HepG2 (cell line): ENCODE data around the gene HORMAD2. TPM values are rescaled to one million over a fixed set of nuclear protein-coding genes. Genes with fewer than 3 reads are reported as not detected.
A peak's percentile ranks its signal among the peaks of the same experiment; 100 is the strongest.

Experiments used
- E2F1 ChIP-seq: sonication (generic); formaldehyde crosslinking; IDR thresholded peaks from 2 replicates; pipeline ENCODE4 v1.5.0; 2020; ENCODE audit warnings: missing genetic modification reagents
- ETV5 ChIP-seq: IDR thresholded peaks from 2 replicates; pipeline ENCODE4 v1.6.1; 2018; ENCODE audit warnings: missing biosample characterization, missing genetic modification reagents, inconsistent platforms, borderline replicate concordance
- GABPB1 ChIP-seq: IDR thresholded peaks from 2 replicates; pipeline ENCODE4 v1.6.1; 2016; ENCODE audit warnings: mild to moderate bottlenecking, missing genetic modification reagents, moderate library complexity, missing compliant biosample characterization
- HES4 ChIP-seq: sonication (generic); formaldehyde crosslinking; IDR thresholded peaks from 2 replicates; pipeline ENCODE4 v1.9.0; 2021; ENCODE audit warnings: mild to moderate bottlenecking, missing genetic modification reagents, borderline replicate concordance
- HMG20B ChIP-seq: conservative IDR thresholded peaks from 2 replicates; pipeline ENCODE4 v1.6.1; 2016; ENCODE audit warnings: missing genetic modification reagents, missing compliant biosample characterization
- IRF2 ChIP-seq: IDR thresholded peaks from 2 replicates; pipeline ENCODE4 v1.6.1; 2018; ENCODE audit warnings: missing genetic modification reagents, missing compliant biosample characterization
- IRX3 ChIP-seq: sonication (generic); formaldehyde crosslinking; IDR thresholded peaks from 2 replicates; pipeline ENCODE4 v1.8.1; 2023; ENCODE audit warnings: mild to moderate bottlenecking, low read depth, missing genetic modification reagents, borderline replicate concordance
- KLF13 ChIP-seq: sonication (generic); formaldehyde crosslinking; IDR thresholded peaks from 2 replicates; pipeline ENCODE4 v1.4.0; 2020; ENCODE audit warnings: mild to moderate bottlenecking, missing genetic modification reagents
- MATR3 ChIP-seq: sonication (generic); formaldehyde crosslinking; IDR thresholded peaks from 2 replicates; pipeline ENCODE4 v1.4.0; 2020; ENCODE audit warnings: missing genetic modification reagents
- NFE2 ChIP-seq: sonication (generic); formaldehyde crosslinking; IDR thresholded peaks from 2 replicates; pipeline ENCODE4 v1.4.0; 2020; ENCODE audit warnings: missing genetic modification reagents
- SOX13 ChIP-seq, 3 experiments: fragments of 450-650 bp in 1 of 3; sonication (generic) in 1 of 3; formaldehyde crosslinking in 1 of 3; IDR thresholded peaks in 2 of 3; conservative IDR thresholded peaks in 1 of 3; 2 replicates each; pipeline versions ENCODE4 v1.5.0 to v1.6.1; 2016 to 2020; ENCODE audit warnings: antibody characterized with exemption in 1 of 3, mild to moderate bottlenecking in 1 of 3, missing compliant biosample characterization in 1 of 3, missing genetic modification reagents in 1 of 3, moderate library complexity in 1 of 3
- TBL1XR1 ChIP-seq: fragments of 150-350 bp; IDR thresholded peaks from 2 replicates; pipeline ENCODE4 v1.6.1; 2014; ENCODE audit warnings: borderline replicate concordance, low read length; ENCODE audit not compliant: partially characterized antibody
- WIZ ChIP-seq: sonication (generic); formaldehyde crosslinking; IDR thresholded peaks from 2 replicates; pipeline ENCODE4 v1.5.1; 2020; ENCODE audit warnings: mild to moderate bottlenecking, missing genetic modification reagents
- ZBTB21 ChIP-seq: sonication (generic); formaldehyde crosslinking; IDR thresholded peaks from 2 replicates; pipeline ENCODE4 v1.4.0; 2020; ENCODE audit warnings: missing genetic modification reagents
- ZNF276 ChIP-seq: sonication (generic); formaldehyde crosslinking; IDR thresholded peaks from 2 replicates; pipeline ENCODE4 v1.4.0; 2020; ENCODE audit warnings: mild to moderate bottlenecking, low read depth, missing genetic modification reagents
- ZNF292 ChIP-seq: sonication (generic); formaldehyde crosslinking; IDR thresholded peaks from 2 replicates; pipeline ENCODE4 v1.8.1; 2022; ENCODE audit warnings: mild to moderate bottlenecking, low read depth, missing genetic modification reagents, borderline replicate concordance
- ZNF432 ChIP-seq: sonication (generic); formaldehyde crosslinking; IDR thresholded peaks from 2 replicates; pipeline ENCODE4 v1.5.0; 2020; ENCODE audit warnings: missing genetic modification reagents, mild to moderate bottlenecking, borderline replicate concordance
- ZNF510 ChIP-seq: sonication (generic); formaldehyde crosslinking; IDR thresholded peaks from 2 replicates; pipeline ENCODE4 v1.4.0; 2020; ENCODE audit warnings: low read depth, mild to moderate bottlenecking, missing genetic modification reagents
- ZNF747 ChIP-seq: sonication (generic); formaldehyde crosslinking; IDR thresholded peaks from 2 replicates; pipeline ENCODE4 v1.8.1; 2023; ENCODE audit warnings: missing genetic modification reagents, mild to moderate bottlenecking, borderline replicate concordance
- ZNF768 ChIP-seq: sonication (generic); formaldehyde crosslinking; IDR thresholded peaks from 2 replicates; pipeline ENCODE4 v1.4.0; 2020; ENCODE audit warnings: missing genetic modification reagents
- ZNF776 ChIP-seq: sonication (generic); formaldehyde crosslinking; IDR thresholded peaks from 2 replicates; pipeline ENCODE4 v1.4.0; 2020; ENCODE audit warnings: mild to moderate bottlenecking, missing genetic modification reagents
- ZSCAN21 ChIP-seq: sonication (generic); formaldehyde crosslinking; IDR thresholded peaks from 2 replicates; pipeline ENCODE4 v1.8.0; 2022; ENCODE audit warnings: mild to moderate bottlenecking, missing genetic modification reagents, moderate library complexity, borderline replicate concordance
- polyA plus RNA-seq, 8 experiments: library from polyadenylated mRNA; depleted of rRNA in 3 of 8; stranded (reverse) in 7 of 8; unstranded in 1 of 8; fragments of >200 nt; fragmentation: Illumina TruSeq in 4 of 8; extraction: Trizol in 4 of 8; gene quantifications; 2 replicates each; pipeline versions ENCODE4 v1.2.1 to v1.2.3, GENCODE V29; 2011 to 2016; ENCODE audit warnings: low read depth in 4 of 8, missing spikeins in 1 of 8, mixed read lengths in 1 of 8; ENCODE audit not compliant: insufficient read depth in 1 of 8
- total RNA-seq, 5 experiments: library from RNA; depleted of rRNA; stranded (reverse); fragments of >200 nt; fragmentation: Illumina TruSeq; extraction: Trizol; gene quantifications; 2 replicates each; pipeline ENCODE4 v1.2.3, GENCODE V29; 2016; ENCODE audit warnings: low read depth in 1 of 5
- TF ChIP-seq, protein P1 (sequence below): sonication (generic); formaldehyde crosslinking; IDR thresholded peaks from 2 replicates; pipeline ENCODE4 v1.5.1; 2020; ENCODE audit warnings: mild to moderate bottlenecking, missing genetic modification reagents, borderline replicate concordance
- TF ChIP-seq, protein P2 (sequence below): sonication (generic); formaldehyde crosslinking; conservative IDR thresholded peaks from 2 replicates; pipeline ENCODE4 v1.8.0; 2022; ENCODE audit warnings: mild to moderate bottlenecking, moderate library complexity, missing genetic modification reagents

Gene HORMAD2
- total and polyA plus RNA-seq, 2 of the 13 experiments (the other 11 are each of a cell fraction or from before 2014, with no cell fraction given), result not detected

GRCh38 chr22:30226192-30226832 lies 146.0 kb downstream of the HORMAD2 start (continued):
- TF ChIP-seq WIZ (CRISPR knock-in tag) (no peak), KLF13 (no peak), MATR3 (CRISPR knock-in tag) (no peak), HMG20B (no peak), NFE2 (CRISPR knock-in tag) (no peak), E2F1 (CRISPR knock-in tag) (no peak), ETV5 (CRISPR knock-in tag) (peak; percentile 65; the same call in 1 of the 2 replicates), IRF2 (CRISPR knock-in tag) (no peak), ZNF747 (no peak), HES4 (no peak), TBL1XR1 (no peak), GABPB1 (CRISPR knock-in tag) (peak; percentile 28; the same call in 1 of the 2 replicates), SOX13 (IDR thresholded peaks at IDR 0.05) (peak; percentile 70), SOX13 (CRISPR knock-in tag; conservative IDR thresholded peaks at IDR 0.05 in 1 of 2, IDR thresholded peaks at IDR 0.05 in 1 of 2) (peak in 1 of 2 experiments; percentile 90; a peak in 2 of 4 replicates), ZBTB21 (CRISPR knock-in tag) (no peak), ZSCAN21 (CRISPR knock-in tag) (no peak), ZNF768 (peak; percentile 93), IRX3 (CRISPR knock-in tag) (no peak), ZNF292 (CRISPR knock-in tag) (no peak), ZNF776 (CRISPR knock-in tag) (no peak), ZNF432 (no peak), ZNF510 (CRISPR knock-in tag) (no peak), ZNF276 (no peak)
- TF ChIP-seq, protein P1, sequence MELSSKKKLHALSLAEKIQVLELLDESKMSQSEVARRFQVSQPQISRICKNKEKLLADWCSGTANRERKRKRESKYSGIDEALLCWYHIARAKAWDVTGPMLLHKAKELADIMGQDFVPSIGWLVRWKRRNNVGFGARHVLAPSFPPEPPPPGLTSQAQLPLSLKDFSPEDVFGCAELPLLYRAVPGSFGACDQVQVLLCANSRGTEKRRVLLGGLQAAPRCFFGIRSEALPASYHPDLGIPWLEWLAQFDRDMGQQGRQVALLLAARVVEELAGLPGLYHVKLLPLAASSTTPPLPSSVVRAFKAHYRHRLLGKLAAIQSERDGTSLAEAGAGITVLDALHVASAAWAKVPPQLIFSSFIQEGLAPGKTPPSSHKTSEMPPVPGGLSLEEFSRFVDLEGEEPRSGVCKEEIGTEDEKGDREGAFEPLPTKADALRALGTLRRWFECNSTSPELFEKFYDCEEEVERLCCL (CRISPR knock-in tag), result no peak
- TF ChIP-seq, protein P2, sequence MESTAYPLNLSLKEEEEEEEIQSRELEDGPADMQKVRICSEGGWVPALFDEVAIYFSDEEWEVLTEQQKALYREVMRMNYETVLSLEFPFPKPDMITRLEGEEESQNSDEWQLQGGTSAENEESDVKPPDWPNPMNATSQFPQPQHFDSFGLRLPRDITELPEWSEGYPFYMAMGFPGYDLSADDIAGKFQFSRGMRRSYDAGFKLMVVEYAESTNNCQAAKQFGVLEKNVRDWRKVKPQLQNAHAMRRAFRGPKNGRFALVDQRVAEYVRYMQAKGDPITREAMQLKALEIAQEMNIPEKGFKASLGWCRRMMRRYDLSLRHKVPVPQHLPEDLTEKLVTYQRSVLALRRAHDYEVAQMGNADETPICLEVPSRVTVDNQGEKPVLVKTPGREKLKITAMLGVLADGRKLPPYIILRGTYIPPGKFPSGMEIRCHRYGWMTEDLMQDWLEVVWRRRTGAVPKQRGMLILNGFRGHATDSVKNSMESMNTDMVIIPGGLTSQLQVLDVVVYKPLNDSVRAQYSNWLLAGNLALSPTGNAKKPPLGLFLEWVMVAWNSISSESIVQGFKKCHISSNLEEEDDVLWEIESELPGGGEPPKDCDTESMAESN, result no peak
